Fibroblast of lung (primary cell): ENCODE results near the gene STK4. TPM values are rescaled to one million over a fixed set of nuclear protein-coding genes. Genes with fewer than 3 reads are reported as not detected.

ENCODE experiments used
- DNase-seq, 2 donors: peaks; one replicate each; pipeline versions ENCODE4 v3.0.0 to v3.0.0-alpha.2; 2010; ENCODE audit warnings: low read depth in 2 of 2
- H2AFZ ChIP-seq: 2 replicates; pipeline ENCODE4 v1.5.1; 2012; ENCODE audit warnings: low read length, control low read depth, inconsistent platforms
- H3K27ac ChIP-seq: 2 replicates; pipeline ENCODE4 v1.5.1; 2011; ENCODE audit warnings: low read length, control low read depth; ENCODE audit not compliant: insufficient read depth
- H3K27me3 ChIP-seq: 2 replicates; pipeline ENCODE4 v1.5.1; 2011; ENCODE audit warnings: mild to moderate bottlenecking, low read length; ENCODE audit not compliant: control insufficient read depth, insufficient read depth
- H3K36me3 ChIP-seq: 2 replicates; pipeline ENCODE4 v1.5.1; 2011; ENCODE audit warnings: low read length; ENCODE audit not compliant: control insufficient read depth, insufficient read depth
- H3K4me1 ChIP-seq: 2 replicates; pipeline ENCODE4 v1.5.1; 2011; ENCODE audit warnings: low read length; ENCODE audit not compliant: control insufficient read depth, insufficient read depth; ENCODE audit errors: extremely low read depth
- H3K4me2 ChIP-seq: 2 replicates; pipeline ENCODE4 v1.5.1; 2011; ENCODE audit warnings: low read length, control low read depth; ENCODE audit not compliant: insufficient read depth; ENCODE audit errors: extremely low read depth
- H3K4me3 ChIP-seq, 4 experiments: fragments of 200-600 bp in 1 of 4; sonication (generic) in 1 of 4; replicated peaks in 1 of 4; 2 replicates each; pipeline ENCODE4 v1.5.1; 2011 to 2016; ENCODE audit warnings: low read length in 4 of 4, low read depth in 3 of 4, mild to moderate bottlenecking in 3 of 4, control low read depth in 2 of 4, inconsistent platforms in 1 of 4, mixed read lengths in 1 of 4; ENCODE audit not compliant: insufficient read depth in 1 of 4; ENCODE audit errors: control extremely low read depth in 1 of 4
- H3K79me2 ChIP-seq: 2 replicates; pipeline ENCODE4 v1.5.1; 2012; ENCODE audit warnings: mild to moderate bottlenecking, low read length, inconsistent platforms; ENCODE audit not compliant: control insufficient read depth, insufficient read depth
- H3K9ac ChIP-seq: 2 replicates; pipeline ENCODE4 v1.5.1; 2011; ENCODE audit warnings: mild to moderate bottlenecking, low read length, control low read depth; ENCODE audit not compliant: insufficient read depth
- H3K9me3 ChIP-seq: 2 replicates; pipeline ENCODE4 v1.5.1; 2012; ENCODE audit warnings: low read depth, low read length; ENCODE audit not compliant: control insufficient read depth, insufficient read depth
- H4K20me1 ChIP-seq: 2 replicates; pipeline ENCODE4 v1.5.1; 2011; ENCODE audit warnings: low read length; ENCODE audit not compliant: control insufficient read depth, insufficient read depth; ENCODE audit errors: extremely low read depth
- EZH2 ChIP-seq: IDR thresholded peaks from 2 replicates; pipeline ENCODE4 v1.5.1; 2012; ENCODE audit warnings: low read length, control low read depth, mild to moderate bottlenecking; ENCODE audit errors: missing control alignments
- polyA plus RNA-seq, 2 donors: library from polyadenylated mRNA; depleted of rRNA in 1 of 2; stranded (reverse) in 1 of 2; unstranded in 1 of 2; fragments of >200 nt; gene quantifications; 2 replicates each; pipeline ENCODE4 v1.2.1, GENCODE V29; 2011 to 2012; ENCODE audit warnings: missing spikeins in 1 of 2
- total RNA-seq: library from RNA; depleted of rRNA; stranded (reverse); fragments of >200 nt; gene quantifications from 2 replicates; pipeline ENCODE4 v1.2.1, GENCODE V29; 2014
- TF ChIP-seq, protein P1 (sequence below), 2 donors: IDR thresholded peaks in 1 of 2; conservative IDR thresholded peaks in 1 of 2; 1 replicate in 1 of 2; 2 replicates in 1 of 2; pipeline ENCODE4 v1.5.1; 2011 to 2012; ENCODE audit warnings: low read length in 2 of 2, control low read depth in 1 of 2, inconsistent platforms in 1 of 2, low read depth in 1 of 2, mild to moderate bottlenecking in 1 of 2

Gene STK4
- total and polyA plus RNA-seq, 2 donors (not counting 1 experiment from before 2014, with no cell fraction given), result 19.0 to 31.7 TPM

- H3K4me1 ChIP-seq, result no peaks in the 10 kb centered on the region
- H4K20me1 ChIP-seq, result no peaks in the 10 kb centered on the region
- no peak overlapping the region for H2AFZ ChIP-seq
- no peak overlapping the region for H3K27ac ChIP-seq
- no peaks in the 10 kb centered on the region for H3K36me3 ChIP-seq
- H3K27me3 ChIP-seq, result peaks cover 11% of the 10 kb centered on the region
- no peak for TF ChIP-seq EZH2
- TF ChIP-seq, protein P1, sequence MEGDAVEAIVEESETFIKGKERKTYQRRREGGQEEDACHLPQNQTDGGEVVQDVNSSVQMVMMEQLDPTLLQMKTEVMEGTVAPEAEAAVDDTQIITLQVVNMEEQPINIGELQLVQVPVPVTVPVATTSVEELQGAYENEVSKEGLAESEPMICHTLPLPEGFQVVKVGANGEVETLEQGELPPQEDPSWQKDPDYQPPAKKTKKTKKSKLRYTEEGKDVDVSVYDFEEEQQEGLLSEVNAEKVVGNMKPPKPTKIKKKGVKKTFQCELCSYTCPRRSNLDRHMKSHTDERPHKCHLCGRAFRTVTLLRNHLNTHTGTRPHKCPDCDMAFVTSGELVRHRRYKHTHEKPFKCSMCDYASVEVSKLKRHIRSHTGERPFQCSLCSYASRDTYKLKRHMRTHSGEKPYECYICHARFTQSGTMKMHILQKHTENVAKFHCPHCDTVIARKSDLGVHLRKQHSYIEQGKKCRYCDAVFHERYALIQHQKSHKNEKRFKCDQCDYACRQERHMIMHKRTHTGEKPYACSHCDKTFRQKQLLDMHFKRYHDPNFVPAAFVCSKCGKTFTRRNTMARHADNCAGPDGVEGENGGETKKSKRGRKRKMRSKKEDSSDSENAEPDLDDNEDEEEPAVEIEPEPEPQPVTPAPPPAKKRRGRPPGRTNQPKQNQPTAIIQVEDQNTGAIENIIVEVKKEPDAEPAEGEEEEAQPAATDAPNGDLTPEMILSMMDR (conservative IDR thresholded peaks at IDR 0.05 in 1 of 2, IDR thresholded peaks at IDR 0.05 in 1 of 2; ENCODE audit: low read depth in 1 of 2, low read length in 2 of 2), result no peak
- no peak overlapping the region for H3K4me2 ChIP-seq
- no peak overlapping the region for H3K9ac ChIP-seq
- no peaks in the 10 kb centered on the region for H3K79me2 ChIP-seq
- DNase-seq, result no peak
- no peaks in the 10 kb centered on the region for H3K9me3 ChIP-seq
- no peak overlapping the region for H3K4me3 ChIP-seq
Measured at GRCh38 chr20:45111285-45111684, 145.0 kb downstream of the STK4 start.

GRCh38 chr20:45111799-45112471 is 145.6 kb downstream of the STK4 start:
- DNase-seq, result peak; percentile 11 to 23
- no peaks in the 10 kb centered on the region for H3K36me3 ChIP-seq
- no peak overlapping the region for H3K4me3 ChIP-seq
- no peaks in the 10 kb centered on the region for H3K4me1 ChIP-seq
- H4K20me1 ChIP-seq, result no peaks in the 10 kb centered on the region
- H3K9me3 ChIP-seq, result no peaks in the 10 kb centered on the region
- H2AFZ ChIP-seq, result no peak overlapping the region
- TF ChIP-seq, protein P1 (conservative IDR thresholded peaks at IDR 0.05 in 1 of 2, IDR thresholded peaks at IDR 0.05 in 1 of 2; ENCODE audit: low read depth in 1 of 2, low read length in 2 of 2), result peak; percentile 44 to 49
- TF ChIP-seq EZH2, result no peak
- no peak overlapping the region for H3K4me2 ChIP-seq
- H3K27me3 ChIP-seq, result peaks cover 11% of the 10 kb centered on the region
- H3K79me2 ChIP-seq, result no peaks in the 10 kb centered on the region
- H3K9ac ChIP-seq, result no peak overlapping the region
- H3K27ac ChIP-seq, result no peak overlapping the region

DNA sequence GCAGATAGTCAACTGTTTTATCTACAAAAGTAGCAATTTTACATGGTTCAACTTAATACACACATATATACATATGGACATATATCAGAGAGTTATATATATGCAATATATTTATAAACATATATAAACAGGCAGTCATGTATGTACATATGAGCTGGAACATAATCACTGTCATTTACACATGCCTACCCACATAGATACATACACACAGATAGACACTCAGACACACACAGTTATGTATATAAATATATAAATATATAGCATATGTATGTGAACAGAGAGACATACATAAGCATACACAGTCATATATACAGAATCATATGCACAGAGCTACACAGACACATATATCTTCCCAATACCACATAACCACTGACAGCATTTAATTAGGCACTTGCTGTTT is 146.4 kb downstream of the STK4 start:
- Histone ChIP-seq H2AFZ (no peak overlapping the region), H3K9ac (no peak overlapping the region), H3K9me3 (no peaks in the 10 kb centered on the region), H4K20me1 (no peaks in the 10 kb centered on the region), H3K36me3 (no peaks in the 10 kb centered on the region), H3K79me2 (no peaks in the 10 kb centered on the region), H3K27me3 (peaks cover 11% of the 10 kb centered on the region), H3K4me3 (no peak overlapping the region), H3K27ac (no peak overlapping the region), H3K4me2 (no peak overlapping the region), H3K4me1 (no peaks in the 10 kb centered on the region)
- TF ChIP-seq, protein P1 (conservative IDR thresholded peaks at IDR 0.05 in 1 of 2, IDR thresholded peaks at IDR 0.05 in 1 of 2; ENCODE audit: low read depth in 1 of 2, low read length in 2 of 2), result no peak
- no peak for TF ChIP-seq EZH2
- no peak for DNase-seq
